Pancreas (tissue), 10 donors: Measurements from ENCODE around the gene SHROOM3. TPM values are rescaled to one million over a fixed set of nuclear protein-coding genes. Genes with fewer than 3 reads are reported as not detected.

Experiments used
- ATAC-seq, 4 donors: fragments of 200-7000 bp; cut with Tn5 transposase; one replicate each; pipeline versions ENCODE4 v1.8.0 to v1.9.1; 2020; ENCODE audit warnings: mild to moderate bottlenecking in 4 of 4, moderate library complexity in 4 of 4
- DNase-seq, 6 donors: peaks; one replicate each; pipeline ENCODE4 v3.0.0-alpha.2; 2020
- FAIRE-seq: peaks from 2 replicates; lab custom pipeline; 2012; peaks lifted over from hg19 to GRCh38; lab: Jason Lieb, UNC
- H3K27ac ChIP-seq, 4 donors: fragments of 200-600 bp; sonication (generic); 1 replicate in 3 of 4; 2 replicates in 1 of 4; pipeline versions ENCODE4 v1.5.0 to v1.8.0; 2020
- H3K27me3 ChIP-seq, 4 donors: fragments of 200-600 bp; one replicate each; pipeline ENCODE4 v1.8.0; 2021
- H3K36me3 ChIP-seq, 3 donors: fragments of 200-600 bp; sonication (generic) in 1 of 3; one replicate each; pipeline versions ENCODE4 v1.5.0 to v1.8.0; 2020 to 2021
- H3K4me1 ChIP-seq, 3 donors: fragments of 200-600 bp; one replicate each; pipeline ENCODE4 v1.8.0; 2021
- H3K4me3 ChIP-seq, 4 donors: fragments of 200-600 bp; sonication (generic) in 2 of 4; one replicate each; pipeline versions ENCODE4 v1.5.0 to v1.8.0; 2020 to 2021
- H3K9me3 ChIP-seq, 4 donors: fragments of 200-600 bp; one replicate each; pipeline ENCODE4 v1.8.0; 2021
- CTCF ChIP-seq, 4 donors: fragments of 200-600 bp; sonication (generic) in 3 of 4; IDR thresholded peaks; one replicate each; pipeline versions ENCODE4 v1.5.0 to v1.8.0; 2021; ENCODE audit warnings: antibody characterized with exemption in 4 of 4
- WGBS, 2 donors: extraction: QIAGEN DNeasy Blood & Tissue Kit; methylation state at CpG; one replicate each; pipeline ENCODE4 v1.1.7; 2013; 5-methylcytosine and 5-hydroxymethylcytosine counted together
- intact Hi-C, 3 donors: fragments of 100-400 bp; cut with DNase I; formaldehyde crosslinking; loops; one replicate each; pipeline versions ENCODE4 v1.11.1 to v1.14.2; 2022
- polyA plus RNA-seq, 2 donors: library from polyadenylated mRNA; stranded (reverse); fragments of 200-250 nt; gene quantifications; one replicate each; pipeline ENCODE4 v1.2.3, GENCODE V29; 2013
- total RNA-seq, 6 donors: library from RNA; stranded (reverse); fragmentation: NEBNext Ultra II Directional in 4 of 6; extraction: Animal tissue kit (Norgen Biotek cat#: 25700) in 4 of 6; gene quantifications; one replicate each; pipeline versions ENCODE4 v1.2.1 to v1.2.4, GENCODE V29; 2021 to 2023
- donor health status: healthy with polysubstance abuse.
- donor health status: DM: no; HTN: no; CAD: no; lungs with moderate emphysema.
- donor health status: DM: no; HTN: no; CAD: no.
- donor health status: control.
- donor health status: control.
- donor health status: Bipolar disorder and iron deficiency.
- donor health status: DM: yes; HTN: yes; CAD: no.
- donor health status: DM: no; HTN: no; CAD: no.
- donor health status: DM: no; HTN: no; CAD: no.
- donor health status: DM: yes; HTN: yes; CAD: no.

The SHROOM3 gene
- total and polyA plus RNA-seq, 8 donors = 6.2 to 43.5 (median 17.1) TPM

GRCh38 chr4:76581077-76581962, 146.3 kb downstream of the SHROOM3 start:
- no peak for TF ChIP-seq CTCF (IDR thresholded peaks at IDR 0.05)
- FAIRE-seq (no peak), DNase-seq (no peak), ATAC-seq (no peak)
- Histone ChIP-seq H3K4me3 (no peak overlapping the region), H3K27ac (no peak overlapping the region), H3K9me3 (no peaks in the 10 kb centered on the region), H3K27me3 (no peaks in the 10 kb centered on the region), H3K36me3 (no peaks in the 10 kb centered on the region), H3K4me1 (no peaks in the 10 kb centered on the region)
- intact Hi-C loops = no loop called here
- 91 to 93% methylated on average over 4 of the region's 4 CpGs for WGBS, 2 donors

GRCh38 chr4:76582074-76582816, 147.2 kb downstream of the SHROOM3 start:
- intact Hi-C loops = no loop called here
- no peak for FAIRE-seq
- TF ChIP-seq CTCF (IDR thresholded peaks at IDR 0.05) = no peak
- no peak for ATAC-seq
- Histone ChIP-seq H3K9me3 (no peaks in the 10 kb centered on the region), H3K4me1 (peaks cover 0 to 2% (median 0%) of the 10 kb centered on the region in 3 donors), H3K36me3 (no peaks in the 10 kb centered on the region), H3K4me3 (no peak overlapping the region), H3K27me3 (no peaks in the 10 kb centered on the region), H3K27ac (no peak overlapping the region)
- DNase-seq = no peak
- 67% methylated on average over 2 of the region's 2 CpGs for WGBS, 2 donors

GRCh38 chr4:76582817-76583087, 147.7 kb downstream of the SHROOM3 start:
- Histone ChIP-seq H3K4me1 (peaks cover 0 to 2% (median 0%) of the 10 kb centered on the region in 3 donors), H3K36me3 (no peaks in the 10 kb centered on the region), H3K27me3 (no peaks in the 10 kb centered on the region), H3K27ac (no peak overlapping the region), H3K9me3 (no peaks in the 10 kb centered on the region), H3K4me3 (no peak overlapping the region)
- intact Hi-C loops = no loop called here
- no peak for DNase-seq
- no peak for FAIRE-seq
- no peak for TF ChIP-seq CTCF (IDR thresholded peaks at IDR 0.05)
- no peak for ATAC-seq
- WGBS, 2 donors = 65 to 73% methylated on average over 3 of the region's 3 CpGs

GRCh38 chr4:76584241-76585152, 149.5 kb downstream of the SHROOM3 start:
- Histone ChIP-seq H3K27me3 (no peaks in the 10 kb centered on the region), H3K27ac (no peak overlapping the region), H3K36me3 (no peaks in the 10 kb centered on the region), H3K9me3 (no peaks in the 10 kb centered on the region), H3K4me3 (no peak overlapping the region), H3K4me1 (peaks cover 0 to 2% (median 0%) of the 10 kb centered on the region in 3 donors)
- ATAC-seq (no peak), DNase-seq (no peak), FAIRE-seq (peak; percentile 43)
- intact Hi-C loops = no loop called here
- no peak for TF ChIP-seq CTCF (IDR thresholded peaks at IDR 0.05)
- 85 to 89% methylated on average over 9 of the region's 9 CpGs for WGBS, 2 donors
